Uterus (tissue), 2 donors: ENCODE results near the gene C1orf159.

Experiments used
- POLR2A ChIP-seq, 2 donors: fragments of 450-650 bp; IDR thresholded peaks; one replicate each; pipeline ENCODE4 v1.6.1; 2016; ENCODE audit warnings: antibody characterized with exemption in 2 of 2, mild to moderate bottlenecking in 1 of 2, moderate library complexity in 1 of 2
- TF ChIP-seq, protein P1 (sequence below), 4 experiments: fragments of 200-600 bp in 2 of 4; fragments of 450-650 bp in 2 of 4; sonication (generic) in 2 of 4; IDR thresholded peaks; one replicate each; pipeline ENCODE4 v1.5.1; 2016 to 2019; ENCODE audit warnings: antibody characterized with exemption in 4 of 4, mild to moderate bottlenecking in 2 of 4, moderate library complexity in 1 of 4

DNA sequence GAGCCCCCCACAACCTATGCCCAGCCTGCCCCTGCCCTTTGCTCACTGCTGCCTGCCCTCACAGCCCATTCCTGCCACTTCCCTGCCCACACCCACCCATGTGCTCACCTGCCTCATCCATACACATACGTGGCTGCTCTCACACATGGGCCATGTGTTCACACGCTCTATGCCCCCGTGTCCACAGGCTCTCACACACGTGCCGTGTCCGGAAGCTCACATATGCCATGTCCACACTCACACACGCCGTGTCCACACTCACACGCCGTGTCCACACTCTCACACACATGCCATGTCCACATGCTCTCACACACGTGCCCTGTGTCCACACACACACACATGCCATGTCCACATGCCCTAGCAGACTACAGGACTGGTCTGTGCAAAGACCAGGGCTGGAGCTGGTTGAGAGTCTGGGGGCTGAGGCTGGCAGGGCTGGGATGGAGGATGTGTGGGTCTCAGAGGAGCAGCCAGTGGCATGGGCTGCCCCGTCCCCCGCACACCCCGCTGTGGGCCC lies 41.2 kb downstream of the C1orf159 start:
- TF ChIP-seq, protein P1, sequence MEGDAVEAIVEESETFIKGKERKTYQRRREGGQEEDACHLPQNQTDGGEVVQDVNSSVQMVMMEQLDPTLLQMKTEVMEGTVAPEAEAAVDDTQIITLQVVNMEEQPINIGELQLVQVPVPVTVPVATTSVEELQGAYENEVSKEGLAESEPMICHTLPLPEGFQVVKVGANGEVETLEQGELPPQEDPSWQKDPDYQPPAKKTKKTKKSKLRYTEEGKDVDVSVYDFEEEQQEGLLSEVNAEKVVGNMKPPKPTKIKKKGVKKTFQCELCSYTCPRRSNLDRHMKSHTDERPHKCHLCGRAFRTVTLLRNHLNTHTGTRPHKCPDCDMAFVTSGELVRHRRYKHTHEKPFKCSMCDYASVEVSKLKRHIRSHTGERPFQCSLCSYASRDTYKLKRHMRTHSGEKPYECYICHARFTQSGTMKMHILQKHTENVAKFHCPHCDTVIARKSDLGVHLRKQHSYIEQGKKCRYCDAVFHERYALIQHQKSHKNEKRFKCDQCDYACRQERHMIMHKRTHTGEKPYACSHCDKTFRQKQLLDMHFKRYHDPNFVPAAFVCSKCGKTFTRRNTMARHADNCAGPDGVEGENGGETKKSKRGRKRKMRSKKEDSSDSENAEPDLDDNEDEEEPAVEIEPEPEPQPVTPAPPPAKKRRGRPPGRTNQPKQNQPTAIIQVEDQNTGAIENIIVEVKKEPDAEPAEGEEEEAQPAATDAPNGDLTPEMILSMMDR (IDR thresholded peaks at IDR 0.05), result no peak
- TF ChIP-seq POLR2A (IDR thresholded peaks at IDR 0.05), result no peak
